Liver (tissue), 9 donors: ENCODE data around the gene PWWP2B. TPM values are rescaled to one million over a fixed set of nuclear protein-coding genes. Genes with fewer than 3 reads are reported as not detected.

Source experiments
- DNase-seq: peaks from one replicate; pipeline ENCODE4 v3.0.0-alpha.2; 2017; ENCODE audit warnings: low spot score
- H3K27ac ChIP-seq, 2 donors: one replicate each; pipeline ENCODE4 v1.7.0; 2013; ENCODE audit warnings: inconsistent platforms in 2 of 2, low read length in 2 of 2, control low read depth in 1 of 2, low read depth in 1 of 2, mild to moderate bottlenecking in 1 of 2
- H3K27me3 ChIP-seq, 4 donors: one replicate each; pipeline versions ENCODE4 v1.6.1 to v1.7.0; 2013; ENCODE audit warnings: low read length in 3 of 4, inconsistent platforms in 1 of 4, mild to moderate bottlenecking in 1 of 4, moderate library complexity in 1 of 4; ENCODE audit not compliant: control insufficient read depth in 4 of 4, insufficient read depth in 4 of 4
- H3K36me3 ChIP-seq, 4 donors: one replicate each; pipeline versions ENCODE4 v1.6.1 to v1.7.0; 2013; ENCODE audit warnings: low read length in 3 of 4, mild to moderate bottlenecking in 3 of 4, low read depth in 1 of 4, moderate library complexity in 1 of 4; ENCODE audit not compliant: control insufficient read depth in 4 of 4, insufficient read depth in 3 of 4
- H3K4me1 ChIP-seq, 4 donors: one replicate each; pipeline versions ENCODE4 v1.6.1 to v1.7.0; 2013; ENCODE audit warnings: low read length in 3 of 4, mild to moderate bottlenecking in 3 of 4, moderate library complexity in 1 of 4; ENCODE audit not compliant: control insufficient read depth in 4 of 4, insufficient read depth in 4 of 4
- H3K4me3 ChIP-seq, 3 donors: one replicate each; pipeline versions ENCODE4 v1.6.1 to v1.7.0; 2013; ENCODE audit warnings: low read length in 3 of 3, control low read depth in 1 of 3, low read depth in 1 of 3, mild to moderate bottlenecking in 1 of 3
- H3K9ac ChIP-seq, 2 donors: one replicate each; pipeline ENCODE4 v1.7.0; 2013; ENCODE audit warnings: low read length in 2 of 2, mild to moderate bottlenecking in 2 of 2, moderate library complexity in 2 of 2, control low read depth in 1 of 2, low read depth in 1 of 2
- H3K9me3 ChIP-seq, 4 donors: one replicate each; pipeline versions ENCODE4 v1.6.1 to v1.7.0; 2013; ENCODE audit warnings: low read length in 3 of 4; ENCODE audit not compliant: control insufficient read depth in 4 of 4
- EGR1 ChIP-seq, 2 donors: IDR thresholded peaks; 2 replicates each; pipeline ENCODE4 v1.6.1; 2016 to 2018; ENCODE audit warnings: antibody characterized with exemption in 2 of 2, low read depth in 2 of 2
- FOXA1 ChIP-seq: IDR thresholded peaks from 2 replicates; pipeline ENCODE4 v1.6.1; 2016; ENCODE audit warnings: antibody characterized with exemption
- FOXA2 ChIP-seq: IDR thresholded peaks from 2 replicates; pipeline ENCODE4 v1.6.1; 2016; ENCODE audit warnings: antibody characterized with exemption
- GABPA ChIP-seq, 2 donors: IDR thresholded peaks in 1 of 2; conservative IDR thresholded peaks in 1 of 2; 2 replicates each; pipeline ENCODE4 v1.6.1; 2016; ENCODE audit warnings: antibody characterized with exemption in 2 of 2, mild to moderate bottlenecking in 1 of 2, moderate library complexity in 1 of 2
- HNF4A ChIP-seq, 2 donors: conservative IDR thresholded peaks; 2 replicates each; pipeline ENCODE4 v1.6.1; 2016; ENCODE audit warnings: antibody characterized with exemption in 2 of 2, mild to moderate bottlenecking in 2 of 2
- HNF4G ChIP-seq: IDR thresholded peaks from 2 replicates; pipeline ENCODE4 v1.6.1; 2016; ENCODE audit warnings: antibody characterized with exemption
- JUND ChIP-seq, 2 donors: IDR thresholded peaks; 2 replicates each; pipeline ENCODE4 v1.6.1; 2016; ENCODE audit warnings: antibody characterized with exemption in 2 of 2
- NR2F2 ChIP-seq: IDR thresholded peaks from 2 replicates; pipeline ENCODE4 v1.6.1; 2016; ENCODE audit warnings: antibody characterized with exemption
- RAD21 ChIP-seq, 2 donors: IDR thresholded peaks; 2 replicates each; pipeline ENCODE4 v1.6.1; 2016; ENCODE audit warnings: antibody characterized with exemption in 2 of 2, mild to moderate bottlenecking in 2 of 2
- RXRA ChIP-seq, 2 donors: IDR thresholded peaks; 2 replicates each; pipeline ENCODE4 v1.6.1; 2017 to 2018; ENCODE audit warnings: antibody characterized with exemption in 2 of 2, mild to moderate bottlenecking in 1 of 2
- SP1 ChIP-seq: IDR thresholded peaks from 2 replicates; pipeline ENCODE4 v1.6.1; 2018; ENCODE audit warnings: antibody characterized with exemption, mild to moderate bottlenecking
- TAF1 ChIP-seq: conservative IDR thresholded peaks from 2 replicates; pipeline ENCODE4 v1.6.1; 2016; ENCODE audit warnings: antibody characterized with exemption, mild to moderate bottlenecking
- YY1 ChIP-seq: IDR thresholded peaks from 2 replicates; pipeline ENCODE4 v1.6.1; 2016; ENCODE audit warnings: antibody characterized with exemption, mild to moderate bottlenecking
- WGBS: extraction: QIAGEN DNeasy Blood & Tissue Kit; methylation state at CpG from one replicate; pipeline ENCODE4 v1.1.7; 2013; 5-methylcytosine and 5-hydroxymethylcytosine counted together
- polyA plus RNA-seq, 2 donors: library from polyadenylated mRNA; stranded (reverse) in 1 of 2; unstranded in 1 of 2; fragments of 200-250 nt in 1 of 2; fragments of >200 nt in 1 of 2; fragmentation: Nextera tagmentation in 1 of 2; extraction: Ambion mirVana in 1 of 2; gene quantifications; one replicate each; pipeline versions ENCODE4 v1.2.1 to v1.2.3, GENCODE V29; 2013 to 2015
- total RNA-seq, 2 donors: library from RNA; depleted of rRNA; stranded (reverse); fragments of >200 nt; gene quantifications; one replicate each; pipeline ENCODE4 v1.2.3, GENCODE V29; 2014
- TF ChIP-seq, protein P1 (sequence below): fragments of 150-350 bp; IDR thresholded peaks from 2 replicates; pipeline ENCODE4 v1.5.1; 2017; ENCODE audit warnings: improper control_type of control experiment, low read depth, low read length; ENCODE audit not compliant: missing input control
- TF ChIP-seq, protein P2 (sequence below): IDR thresholded peaks from 2 replicates; pipeline ENCODE4 v1.6.1; 2016; ENCODE audit warnings: antibody characterized with exemption
- TF ChIP-seq, protein P3 (sequence below): IDR thresholded peaks from 2 replicates; pipeline ENCODE4 v1.6.1; 2016; ENCODE audit warnings: antibody characterized with exemption
- TF ChIP-seq, protein P4 (sequence below): IDR thresholded peaks from 2 replicates; pipeline ENCODE4 v1.6.1; 2016; ENCODE audit warnings: antibody characterized with exemption, mild to moderate bottlenecking
- TF ChIP-seq, protein P5 (sequence below): IDR thresholded peaks from 2 replicates; pipeline ENCODE4 v1.6.1; 2016; ENCODE audit warnings: antibody characterized with exemption
- donor health status: healthy.
- donor health status: healthy.
- donor health status: healthy.
- donor health status: healthy.
- donor health status: healthy.

PWWP2B gene
- total and polyA plus RNA-seq, 4 donors: 0.75 to 4.2 (median 3.6) TPM

DNA sequence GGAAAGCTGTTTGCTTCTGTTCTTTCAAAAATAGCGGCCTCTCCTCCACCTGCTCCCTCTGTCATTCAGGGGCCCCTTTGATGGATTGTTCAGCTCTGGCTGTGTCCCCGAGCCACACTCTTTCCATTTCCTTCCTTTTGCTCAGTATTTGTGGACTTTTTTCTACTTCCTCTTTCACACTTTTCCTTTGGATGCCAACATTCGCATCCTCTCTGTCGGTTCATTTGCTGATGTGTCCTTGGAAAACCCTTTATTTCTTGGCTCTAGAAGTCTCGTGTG is 11.7 kb upstream of the PWWP2B start:
- Histone ChIP-seq H3K9me3 (no peaks in the 10 kb centered on the region), H3K36me3 (no peaks in the 10 kb centered on the region), H3K9ac (no peak overlapping the region), H3K4me1 (peaks cover 0 to 11% (median 3%) of the 10 kb centered on the region in 4 donors), H3K27me3 (no peaks in the 10 kb centered on the region), H3K27ac (no peak overlapping the region), H3K4me3 (no peak overlapping the region)
- WGBS: 63% methylated on average over 5 of the region's 5 CpGs
- TF ChIP-seq NR2F2: no peak
- TF ChIP-seq HNF4G: no peak
- TF ChIP-seq, protein P1, sequence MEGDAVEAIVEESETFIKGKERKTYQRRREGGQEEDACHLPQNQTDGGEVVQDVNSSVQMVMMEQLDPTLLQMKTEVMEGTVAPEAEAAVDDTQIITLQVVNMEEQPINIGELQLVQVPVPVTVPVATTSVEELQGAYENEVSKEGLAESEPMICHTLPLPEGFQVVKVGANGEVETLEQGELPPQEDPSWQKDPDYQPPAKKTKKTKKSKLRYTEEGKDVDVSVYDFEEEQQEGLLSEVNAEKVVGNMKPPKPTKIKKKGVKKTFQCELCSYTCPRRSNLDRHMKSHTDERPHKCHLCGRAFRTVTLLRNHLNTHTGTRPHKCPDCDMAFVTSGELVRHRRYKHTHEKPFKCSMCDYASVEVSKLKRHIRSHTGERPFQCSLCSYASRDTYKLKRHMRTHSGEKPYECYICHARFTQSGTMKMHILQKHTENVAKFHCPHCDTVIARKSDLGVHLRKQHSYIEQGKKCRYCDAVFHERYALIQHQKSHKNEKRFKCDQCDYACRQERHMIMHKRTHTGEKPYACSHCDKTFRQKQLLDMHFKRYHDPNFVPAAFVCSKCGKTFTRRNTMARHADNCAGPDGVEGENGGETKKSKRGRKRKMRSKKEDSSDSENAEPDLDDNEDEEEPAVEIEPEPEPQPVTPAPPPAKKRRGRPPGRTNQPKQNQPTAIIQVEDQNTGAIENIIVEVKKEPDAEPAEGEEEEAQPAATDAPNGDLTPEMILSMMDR: no peak
- TF ChIP-seq SP1: no peak
- TF ChIP-seq, protein P2, sequence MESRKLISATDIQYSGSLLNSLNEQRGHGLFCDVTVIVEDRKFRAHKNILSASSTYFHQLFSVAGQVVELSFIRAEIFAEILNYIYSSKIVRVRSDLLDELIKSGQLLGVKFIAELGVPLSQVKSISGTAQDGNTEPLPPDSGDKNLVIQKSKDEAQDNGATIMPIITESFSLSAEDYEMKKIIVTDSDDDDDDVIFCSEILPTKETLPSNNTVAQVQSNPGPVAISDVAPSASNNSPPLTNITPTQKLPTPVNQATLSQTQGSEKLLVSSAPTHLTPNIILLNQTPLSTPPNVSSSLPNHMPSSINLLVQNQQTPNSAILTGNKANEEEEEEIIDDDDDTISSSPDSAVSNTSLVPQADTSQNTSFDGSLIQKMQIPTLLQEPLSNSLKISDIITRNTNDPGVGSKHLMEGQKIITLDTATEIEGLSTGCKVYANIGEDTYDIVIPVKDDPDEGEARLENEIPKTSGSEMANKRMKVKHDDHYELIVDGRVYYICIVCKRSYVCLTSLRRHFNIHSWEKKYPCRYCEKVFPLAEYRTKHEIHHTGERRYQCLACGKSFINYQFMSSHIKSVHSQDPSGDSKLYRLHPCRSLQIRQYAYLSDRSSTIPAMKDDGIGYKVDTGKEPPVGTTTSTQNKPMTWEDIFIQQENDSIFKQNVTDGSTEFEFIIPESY: no peak
- TF ChIP-seq GABPA (IDR thresholded peaks at IDR 0.05 in 1 of 2, conservative IDR thresholded peaks at IDR 0.05 in 1 of 2): no peak
- TF ChIP-seq FOXA2: no peak
- TF ChIP-seq, protein P3, sequence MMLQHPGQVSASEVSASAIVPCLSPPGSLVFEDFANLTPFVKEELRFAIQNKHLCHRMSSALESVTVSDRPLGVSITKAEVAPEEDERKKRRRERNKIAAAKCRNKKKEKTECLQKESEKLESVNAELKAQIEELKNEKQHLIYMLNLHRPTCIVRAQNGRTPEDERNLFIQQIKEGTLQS: no peak
- no peak for TF ChIP-seq FOXA1
- TF ChIP-seq TAF1: no peak
- TF ChIP-seq, protein P4, sequence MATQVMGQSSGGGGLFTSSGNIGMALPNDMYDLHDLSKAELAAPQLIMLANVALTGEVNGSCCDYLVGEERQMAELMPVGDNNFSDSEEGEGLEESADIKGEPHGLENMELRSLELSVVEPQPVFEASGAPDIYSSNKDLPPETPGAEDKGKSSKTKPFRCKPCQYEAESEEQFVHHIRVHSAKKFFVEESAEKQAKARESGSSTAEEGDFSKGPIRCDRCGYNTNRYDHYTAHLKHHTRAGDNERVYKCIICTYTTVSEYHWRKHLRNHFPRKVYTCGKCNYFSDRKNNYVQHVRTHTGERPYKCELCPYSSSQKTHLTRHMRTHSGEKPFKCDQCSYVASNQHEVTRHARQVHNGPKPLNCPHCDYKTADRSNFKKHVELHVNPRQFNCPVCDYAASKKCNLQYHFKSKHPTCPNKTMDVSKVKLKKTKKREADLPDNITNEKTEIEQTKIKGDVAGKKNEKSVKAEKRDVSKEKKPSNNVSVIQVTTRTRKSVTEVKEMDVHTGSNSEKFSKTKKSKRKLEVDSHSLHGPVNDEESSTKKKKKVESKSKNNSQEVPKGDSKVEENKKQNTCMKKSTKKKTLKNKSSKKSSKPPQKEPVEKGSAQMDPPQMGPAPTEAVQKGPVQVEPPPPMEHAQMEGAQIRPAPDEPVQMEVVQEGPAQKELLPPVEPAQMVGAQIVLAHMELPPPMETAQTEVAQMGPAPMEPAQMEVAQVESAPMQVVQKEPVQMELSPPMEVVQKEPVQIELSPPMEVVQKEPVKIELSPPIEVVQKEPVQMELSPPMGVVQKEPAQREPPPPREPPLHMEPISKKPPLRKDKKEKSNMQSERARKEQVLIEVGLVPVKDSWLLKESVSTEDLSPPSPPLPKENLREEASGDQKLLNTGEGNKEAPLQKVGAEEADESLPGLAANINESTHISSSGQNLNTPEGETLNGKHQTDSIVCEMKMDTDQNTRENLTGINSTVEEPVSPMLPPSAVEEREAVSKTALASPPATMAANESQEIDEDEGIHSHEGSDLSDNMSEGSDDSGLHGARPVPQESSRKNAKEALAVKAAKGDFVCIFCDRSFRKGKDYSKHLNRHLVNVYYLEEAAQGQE: no peak
- no peak for TF ChIP-seq YY1
- TF ChIP-seq JUND (IDR thresholded peaks at IDR 0.05): no peak
- no peak for TF ChIP-seq EGR1 (IDR thresholded peaks at IDR 0.05; ENCODE audit: low read depth in 2 of 2)
- TF ChIP-seq, protein P5, sequence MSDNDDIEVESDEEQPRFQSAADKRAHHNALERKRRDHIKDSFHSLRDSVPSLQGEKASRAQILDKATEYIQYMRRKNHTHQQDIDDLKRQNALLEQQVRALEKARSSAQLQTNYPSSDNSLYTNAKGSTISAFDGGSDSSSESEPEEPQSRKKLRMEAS: no peak
- TF ChIP-seq RAD21 (IDR thresholded peaks at IDR 0.05): no peak
- no peak for TF ChIP-seq RXRA (IDR thresholded peaks at IDR 0.05)
- no peak for TF ChIP-seq HNF4A (conservative IDR thresholded peaks at IDR 0.05)
- DNase-seq: no peak
